WTC11 (cell line): ENCODE measurements around the gene AOC3. TPM values are rescaled to one million over a fixed set of nuclear protein-coding genes. Genes with fewer than 3 reads are reported as not detected.

Experiments
- ATF1 ChIP-seq: sonication (generic); formaldehyde crosslinking; IDR thresholded peaks from 2 replicates; pipeline ENCODE4 v1.8.1; 2023; ENCODE audit warnings: mild to moderate bottlenecking, moderate library complexity, missing genetic modification reagents
- CBFB ChIP-seq: sonication (generic); formaldehyde crosslinking; IDR thresholded peaks from 2 replicates; pipeline ENCODE4 v1.8.1; 2022; ENCODE audit warnings: mild to moderate bottlenecking, low read depth, missing genetic modification reagents
- CREB1 ChIP-seq: sonication (generic); formaldehyde crosslinking; IDR thresholded peaks from 2 replicates; pipeline ENCODE4 v1.8.0; 2023; ENCODE audit warnings: mild to moderate bottlenecking, missing genetic modification reagents
- CREM ChIP-seq: sonication (generic); formaldehyde crosslinking; IDR thresholded peaks from 2 replicates; pipeline ENCODE4 v1.8.1; 2022; ENCODE audit warnings: mild to moderate bottlenecking, missing genetic modification reagents, moderate library complexity
- ELF4 ChIP-seq: sonication (generic); formaldehyde crosslinking; IDR thresholded peaks from 2 replicates; pipeline ENCODE4 v1.8.1; 2022; ENCODE audit warnings: low read depth, mild to moderate bottlenecking, moderate library complexity, missing genetic modification reagents
- ETV6 ChIP-seq: sonication (generic); formaldehyde crosslinking; IDR thresholded peaks from 2 replicates; pipeline ENCODE4 v1.8.1; 2022; ENCODE audit warnings: mild to moderate bottlenecking, missing genetic modification reagents
- FOXJ3 ChIP-seq: sonication (generic); formaldehyde crosslinking; IDR thresholded peaks from 2 replicates; pipeline ENCODE4 v1.9.0; 2021; ENCODE audit warnings: missing genetic modification reagents, mild to moderate bottlenecking, borderline replicate concordance
- FOXK1 ChIP-seq: sonication (generic); formaldehyde crosslinking; IDR thresholded peaks from 2 replicates; pipeline ENCODE4 v1.8.0; 2022; ENCODE audit warnings: mild to moderate bottlenecking, moderate library complexity, missing genetic modification reagents
- HMGA2 ChIP-seq: fragments of 250-450 bp; sonication (Bioruptor Pico); IDR thresholded peaks from 2 replicates; pipeline ENCODE4 v1.4.0; 2021; ENCODE audit warnings: mild to moderate bottlenecking, moderate library complexity
- JAZF1 ChIP-seq: fragments of 250-450 bp; sonication (Bioruptor Pico); IDR thresholded peaks from 2 replicates; pipeline ENCODE4 v1.9.0; 2021; ENCODE audit warnings: moderate library complexity, mild to moderate bottlenecking, inconsistent platforms
- JUN ChIP-seq: sonication (generic); formaldehyde crosslinking; IDR thresholded peaks from 2 replicates; pipeline ENCODE4 v1.8.0; 2023; ENCODE audit warnings: mild to moderate bottlenecking, missing genetic modification reagents
- KAT7 ChIP-seq: sonication (generic); formaldehyde crosslinking; IDR thresholded peaks from 2 replicates; pipeline ENCODE4 v1.8.1; 2023; ENCODE audit warnings: missing genetic modification reagents, mild to moderate bottlenecking, borderline replicate concordance
- MYBL2 ChIP-seq: sonication (generic); formaldehyde crosslinking; IDR thresholded peaks from 2 replicates; pipeline ENCODE4 v1.8.1; 2023; ENCODE audit warnings: mild to moderate bottlenecking, moderate library complexity, missing genetic modification reagents
- NR2C2 ChIP-seq: sonication (generic); formaldehyde crosslinking; IDR thresholded peaks from 2 replicates; pipeline ENCODE4 v1.8.0; 2022; ENCODE audit warnings: mild to moderate bottlenecking, missing genetic modification reagents
- SOX15 ChIP-seq: fragments of 250-450 bp; sonication (Bioruptor Pico); IDR thresholded peaks from 2 replicates; pipeline ENCODE4 v1.9.0; 2021; ENCODE audit warnings: mild to moderate bottlenecking
- ZNF138 ChIP-seq: sonication (generic); formaldehyde crosslinking; conservative IDR thresholded peaks from 2 replicates; pipeline ENCODE4 v1.8.1; 2022; ENCODE audit warnings: mild to moderate bottlenecking, moderate library complexity, missing genetic modification reagents
- ZNF219 ChIP-seq: sonication (generic); formaldehyde crosslinking; IDR thresholded peaks from 2 replicates; pipeline ENCODE4 v1.8.0; 2023; ENCODE audit warnings: missing genetic modification reagents, mild to moderate bottlenecking, borderline replicate concordance
- ZNF317 ChIP-seq: sonication (generic); formaldehyde crosslinking; IDR thresholded peaks from 2 replicates; pipeline ENCODE4 v1.8.1; 2023; ENCODE audit warnings: low read depth, mild to moderate bottlenecking, moderate library complexity, missing genetic modification reagents, borderline replicate concordance
- total RNA-seq: library from RNA; stranded (reverse); gene quantifications from 3 replicates; pipeline ENCODE4 v1.2.3, GENCODE V29; 2021
- TF ChIP-seq, protein P1 (sequence below): sonication (generic); formaldehyde crosslinking; IDR thresholded peaks from 2 replicates; pipeline ENCODE4 v1.8.0; 2022; ENCODE audit warnings: mild to moderate bottlenecking, missing genetic modification reagents
- TF ChIP-seq, protein P2 (sequence below): fragments of 250-450 bp; sonication (Bioruptor Pico); IDR thresholded peaks from 2 replicates; pipeline ENCODE4 v1.9.0; 2021; ENCODE audit warnings: mild to moderate bottlenecking
- TF ChIP-seq, protein P3 (sequence below): sonication (generic); formaldehyde crosslinking; IDR thresholded peaks from 2 replicates; pipeline ENCODE4 v1.8.0; 2022; ENCODE audit warnings: missing genetic modification reagents
- TF ChIP-seq, protein P4 (sequence below): sonication (generic); formaldehyde crosslinking; IDR thresholded peaks from 2 replicates; pipeline ENCODE4 v1.8.1; 2023; ENCODE audit warnings: mild to moderate bottlenecking, missing genetic modification reagents, borderline replicate concordance
- TF ChIP-seq, protein P5 (sequence below): sonication (generic); formaldehyde crosslinking; IDR thresholded peaks from 2 replicates; pipeline ENCODE4 v1.8.1; 2022; ENCODE audit warnings: mild to moderate bottlenecking, missing genetic modification reagents, moderate library complexity, borderline replicate concordance
- TF ChIP-seq, protein P6 (sequence below): sonication (generic); formaldehyde crosslinking; IDR thresholded peaks from 2 replicates; pipeline ENCODE4 v1.8.0; 2023; ENCODE audit warnings: missing genetic modification reagents, mild to moderate bottlenecking, borderline replicate concordance

Gene AOC3
- total RNA-seq, 1 experiment from 2014 or later = 7.6 TPM

DNA sequence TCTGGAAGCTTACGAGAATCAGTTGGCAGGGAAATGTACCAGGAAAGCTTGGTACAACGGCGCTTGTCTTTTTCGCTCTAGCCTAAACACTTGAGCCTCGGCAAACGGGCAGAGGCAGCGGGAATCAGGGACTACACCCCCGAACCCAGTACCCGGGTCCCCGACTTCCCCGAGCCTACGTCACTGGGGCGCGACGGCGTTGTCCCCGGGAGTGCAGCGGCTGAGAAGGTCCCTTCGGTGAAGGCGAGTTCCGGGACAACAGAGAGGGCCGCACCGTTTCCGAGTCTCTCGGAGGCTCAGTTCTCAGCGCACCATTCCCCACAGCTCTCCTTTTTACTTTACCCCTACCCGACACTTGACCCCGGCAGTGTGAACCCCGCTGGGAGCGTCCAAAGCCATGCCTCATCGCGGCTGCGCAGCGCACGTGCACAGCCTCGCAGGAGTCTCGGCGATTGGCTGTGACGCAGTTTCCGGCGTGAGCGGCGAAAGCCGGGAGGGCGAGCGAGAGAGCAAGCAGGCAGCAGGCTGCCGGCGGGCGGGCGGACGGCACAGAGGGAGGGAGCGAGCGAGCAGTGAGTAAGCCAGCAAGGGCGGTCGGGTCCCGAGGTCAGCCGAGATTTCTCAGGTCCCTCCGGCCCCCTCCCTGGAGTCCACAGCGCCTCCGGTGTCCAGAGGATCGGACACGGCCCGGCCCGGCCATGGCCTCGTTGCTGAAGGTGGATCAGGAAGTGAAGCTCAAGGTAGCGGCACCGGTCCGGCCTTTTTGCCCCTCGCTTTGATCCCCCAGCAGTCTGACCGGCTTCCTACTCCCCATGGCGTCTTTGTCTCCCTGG lies 17.8 kb upstream of the AOC3 start, which contains the start of gene PSME3 (continued):
- peak; percentile 38; the same call in 1 of the 2 replicates for TF ChIP-seq ETV6
- TF ChIP-seq ELF4 = no peak
- no peak for TF ChIP-seq HMGA2 (CRISPR knock-in tag)
- TF ChIP-seq, protein P1, sequence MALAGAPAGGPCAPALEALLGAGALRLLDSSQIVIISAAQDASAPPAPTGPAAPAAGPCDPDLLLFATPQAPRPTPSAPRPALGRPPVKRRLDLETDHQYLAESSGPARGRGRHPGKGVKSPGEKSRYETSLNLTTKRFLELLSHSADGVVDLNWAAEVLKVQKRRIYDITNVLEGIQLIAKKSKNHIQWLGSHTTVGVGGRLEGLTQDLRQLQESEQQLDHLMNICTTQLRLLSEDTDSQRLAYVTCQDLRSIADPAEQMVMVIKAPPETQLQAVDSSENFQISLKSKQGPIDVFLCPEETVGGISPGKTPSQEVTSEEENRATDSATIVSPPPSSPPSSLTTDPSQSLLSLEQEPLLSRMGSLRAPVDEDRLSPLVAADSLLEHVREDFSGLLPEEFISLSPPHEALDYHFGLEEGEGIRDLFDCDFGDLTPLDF (CRISPR knock-in tag) = no peak
- no peak for TF ChIP-seq JAZF1 (CRISPR knock-in tag)
- TF ChIP-seq, protein P2, sequence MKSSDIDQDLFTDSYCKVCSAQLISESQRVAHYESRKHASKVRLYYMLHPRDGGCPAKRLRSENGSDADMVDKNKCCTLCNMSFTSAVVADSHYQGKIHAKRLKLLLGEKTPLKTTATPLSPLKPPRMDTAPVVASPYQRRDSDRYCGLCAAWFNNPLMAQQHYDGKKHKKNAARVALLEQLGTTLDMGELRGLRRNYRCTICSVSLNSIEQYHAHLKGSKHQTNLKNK (CRISPR knock-in tag) = peak; percentile 67; the same call in 1 of the 2 replicates
- TF ChIP-seq ZNF138 (CRISPR knock-in tag) = no peak
- TF ChIP-seq FOXJ3 (CRISPR knock-in tag) = no peak
- TF ChIP-seq CBFB = peak; percentile 40; the same call in 1 of the 2 replicates
- TF ChIP-seq JUN (CRISPR knock-in tag) = peak; percentile 81; the same call in 1 of the 2 replicates
- TF ChIP-seq KAT7 (CRISPR knock-in tag) = 0 out of 2 replicates have a peak, but pooled peaks have one; percentile 67
- TF ChIP-seq MYBL2 (CRISPR knock-in tag) = no peak
- TF ChIP-seq CREB1 (CRISPR knock-in tag) = peak; percentile 88; the same call in 1 of the 2 replicates
- peak; percentile 95 for TF ChIP-seq FOXK1 (CRISPR knock-in tag)
- TF ChIP-seq NR2C2 (CRISPR knock-in tag) = no peak
- TF ChIP-seq CREM (CRISPR knock-in tag) = peak; percentile 99
- TF ChIP-seq, protein P3, sequence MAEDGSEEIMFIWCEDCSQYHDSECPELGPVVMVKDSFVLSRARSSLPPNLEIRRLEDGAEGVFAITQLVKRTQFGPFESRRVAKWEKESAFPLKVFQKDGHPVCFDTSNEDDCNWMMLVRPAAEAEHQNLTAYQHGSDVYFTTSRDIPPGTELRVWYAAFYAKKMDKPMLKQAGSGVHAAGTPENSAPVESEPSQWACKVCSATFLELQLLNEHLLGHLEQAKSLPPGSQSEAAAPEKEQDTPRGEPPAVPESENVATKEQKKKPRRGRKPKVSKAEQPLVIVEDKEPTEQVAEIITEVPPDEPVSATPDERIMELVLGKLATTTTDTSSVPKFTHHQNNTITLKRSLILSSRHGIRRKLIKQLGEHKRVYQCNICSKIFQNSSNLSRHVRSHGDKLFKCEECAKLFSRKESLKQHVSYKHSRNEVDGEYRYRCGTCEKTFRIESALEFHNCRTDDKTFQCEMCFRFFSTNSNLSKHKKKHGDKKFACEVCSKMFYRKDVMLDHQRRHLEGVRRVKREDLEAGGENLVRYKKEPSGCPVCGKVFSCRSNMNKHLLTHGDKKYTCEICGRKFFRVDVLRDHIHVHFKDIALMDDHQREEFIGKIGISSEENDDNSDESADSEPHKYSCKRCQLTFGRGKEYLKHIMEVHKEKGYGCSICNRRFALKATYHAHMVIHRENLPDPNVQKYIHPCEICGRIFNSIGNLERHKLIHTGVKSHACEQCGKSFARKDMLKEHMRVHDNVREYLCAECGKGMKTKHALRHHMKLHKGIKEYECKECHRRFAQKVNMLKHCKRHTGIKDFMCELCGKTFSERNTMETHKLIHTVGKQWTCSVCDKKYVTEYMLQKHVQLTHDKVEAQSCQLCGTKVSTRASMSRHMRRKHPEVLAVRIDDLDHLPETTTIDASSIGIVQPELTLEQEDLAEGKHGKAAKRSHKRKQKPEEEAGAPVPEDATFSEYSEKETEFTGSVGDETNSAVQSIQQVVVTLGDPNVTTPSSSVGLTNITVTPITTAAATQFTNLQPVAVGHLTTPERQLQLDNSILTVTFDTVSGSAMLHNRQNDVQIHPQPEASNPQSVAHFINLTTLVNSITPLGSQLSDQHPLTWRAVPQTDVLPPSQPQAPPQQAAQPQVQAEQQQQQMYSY (CRISPR knock-in tag) = no peak
- TF ChIP-seq, protein P4, sequence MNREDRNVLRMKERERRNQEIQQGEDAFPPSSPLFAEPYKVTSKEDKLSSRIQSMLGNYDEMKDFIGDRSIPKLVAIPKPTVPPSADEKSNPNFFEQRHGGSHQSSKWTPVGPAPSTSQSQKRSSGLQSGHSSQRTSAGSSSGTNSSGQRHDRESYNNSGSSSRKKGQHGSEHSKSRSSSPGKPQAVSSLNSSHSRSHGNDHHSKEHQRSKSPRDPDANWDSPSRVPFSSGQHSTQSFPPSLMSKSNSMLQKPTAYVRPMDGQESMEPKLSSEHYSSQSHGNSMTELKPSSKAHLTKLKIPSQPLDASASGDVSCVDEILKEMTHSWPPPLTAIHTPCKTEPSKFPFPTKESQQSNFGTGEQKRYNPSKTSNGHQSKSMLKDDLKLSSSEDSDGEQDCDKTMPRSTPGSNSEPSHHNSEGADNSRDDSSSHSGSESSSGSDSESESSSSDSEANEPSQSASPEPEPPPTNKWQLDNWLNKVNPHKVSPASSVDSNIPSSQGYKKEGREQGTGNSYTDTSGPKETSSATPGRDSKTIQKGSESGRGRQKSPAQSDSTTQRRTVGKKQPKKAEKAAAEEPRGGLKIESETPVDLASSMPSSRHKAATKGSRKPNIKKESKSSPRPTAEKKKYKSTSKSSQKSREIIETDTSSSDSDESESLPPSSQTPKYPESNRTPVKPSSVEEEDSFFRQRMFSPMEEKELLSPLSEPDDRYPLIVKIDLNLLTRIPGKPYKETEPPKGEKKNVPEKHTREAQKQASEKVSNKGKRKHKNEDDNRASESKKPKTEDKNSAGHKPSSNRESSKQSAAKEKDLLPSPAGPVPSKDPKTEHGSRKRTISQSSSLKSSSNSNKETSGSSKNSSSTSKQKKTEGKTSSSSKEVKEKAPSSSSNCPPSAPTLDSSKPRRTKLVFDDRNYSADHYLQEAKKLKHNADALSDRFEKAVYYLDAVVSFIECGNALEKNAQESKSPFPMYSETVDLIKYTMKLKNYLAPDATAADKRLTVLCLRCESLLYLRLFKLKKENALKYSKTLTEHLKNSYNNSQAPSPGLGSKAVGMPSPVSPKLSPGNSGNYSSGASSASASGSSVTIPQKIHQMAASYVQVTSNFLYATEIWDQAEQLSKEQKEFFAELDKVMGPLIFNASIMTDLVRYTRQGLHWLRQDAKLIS (CRISPR knock-in tag) = no peak
- TF ChIP-seq ATF1 (CRISPR knock-in tag) = peak; percentile 80; the same call in 1 of the 2 replicates
- no peak for TF ChIP-seq ZNF317 (CRISPR knock-in tag)
- TF ChIP-seq ZNF219 (CRISPR knock-in tag) = no peak
- TF ChIP-seq, protein P5, sequence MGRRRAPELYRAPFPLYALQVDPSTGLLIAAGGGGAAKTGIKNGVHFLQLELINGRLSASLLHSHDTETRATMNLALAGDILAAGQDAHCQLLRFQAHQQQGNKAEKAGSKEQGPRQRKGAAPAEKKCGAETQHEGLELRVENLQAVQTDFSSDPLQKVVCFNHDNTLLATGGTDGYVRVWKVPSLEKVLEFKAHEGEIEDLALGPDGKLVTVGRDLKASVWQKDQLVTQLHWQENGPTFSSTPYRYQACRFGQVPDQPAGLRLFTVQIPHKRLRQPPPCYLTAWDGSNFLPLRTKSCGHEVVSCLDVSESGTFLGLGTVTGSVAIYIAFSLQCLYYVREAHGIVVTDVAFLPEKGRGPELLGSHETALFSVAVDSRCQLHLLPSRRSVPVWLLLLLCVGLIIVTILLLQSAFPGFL = 0 out of 2 replicates have a peak, but pooled peaks have one; percentile 38
- TF ChIP-seq, protein P6, sequence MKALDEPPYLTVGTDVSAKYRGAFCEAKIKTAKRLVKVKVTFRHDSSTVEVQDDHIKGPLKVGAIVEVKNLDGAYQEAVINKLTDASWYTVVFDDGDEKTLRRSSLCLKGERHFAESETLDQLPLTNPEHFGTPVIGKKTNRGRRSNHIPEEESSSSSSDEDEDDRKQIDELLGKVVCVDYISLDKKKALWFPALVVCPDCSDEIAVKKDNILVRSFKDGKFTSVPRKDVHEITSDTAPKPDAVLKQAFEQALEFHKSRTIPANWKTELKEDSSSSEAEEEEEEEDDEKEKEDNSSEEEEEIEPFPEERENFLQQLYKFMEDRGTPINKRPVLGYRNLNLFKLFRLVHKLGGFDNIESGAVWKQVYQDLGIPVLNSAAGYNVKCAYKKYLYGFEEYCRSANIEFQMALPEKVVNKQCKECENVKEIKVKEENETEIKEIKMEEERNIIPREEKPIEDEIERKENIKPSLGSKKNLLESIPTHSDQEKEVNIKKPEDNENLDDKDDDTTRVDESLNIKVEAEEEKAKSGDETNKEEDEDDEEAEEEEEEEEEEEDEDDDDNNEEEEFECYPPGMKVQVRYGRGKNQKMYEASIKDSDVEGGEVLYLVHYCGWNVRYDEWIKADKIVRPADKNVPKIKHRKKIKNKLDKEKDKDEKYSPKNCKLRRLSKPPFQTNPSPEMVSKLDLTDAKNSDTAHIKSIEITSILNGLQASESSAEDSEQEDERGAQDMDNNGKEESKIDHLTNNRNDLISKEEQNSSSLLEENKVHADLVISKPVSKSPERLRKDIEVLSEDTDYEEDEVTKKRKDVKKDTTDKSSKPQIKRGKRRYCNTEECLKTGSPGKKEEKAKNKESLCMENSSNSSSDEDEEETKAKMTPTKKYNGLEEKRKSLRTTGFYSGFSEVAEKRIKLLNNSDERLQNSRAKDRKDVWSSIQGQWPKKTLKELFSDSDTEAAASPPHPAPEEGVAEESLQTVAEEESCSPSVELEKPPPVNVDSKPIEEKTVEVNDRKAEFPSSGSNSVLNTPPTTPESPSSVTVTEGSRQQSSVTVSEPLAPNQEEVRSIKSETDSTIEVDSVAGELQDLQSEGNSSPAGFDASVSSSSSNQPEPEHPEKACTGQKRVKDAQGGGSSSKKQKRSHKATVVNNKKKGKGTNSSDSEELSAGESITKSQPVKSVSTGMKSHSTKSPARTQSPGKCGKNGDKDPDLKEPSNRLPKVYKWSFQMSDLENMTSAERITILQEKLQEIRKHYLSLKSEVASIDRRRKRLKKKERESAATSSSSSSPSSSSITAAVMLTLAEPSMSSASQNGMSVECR (CRISPR knock-in tag) = peak; percentile 92; the same call in 1 of the 2 replicates
- no peak for TF ChIP-seq SOX15 (CRISPR knock-in tag)
